ENCODE measurements around the gene ACSL4. TPM values are rescaled to one million over a fixed set of nuclear protein-coding genes. Genes with fewer than 3 reads are reported as not detected.
"Not testable (repeated sequence)": the region's sequence is repeated elsewhere in the genome, so short reads cannot be mapped to it uniquely, and the experiment has no call there.

ACSL4 gene
- total RNA-seq, 4 donors from 2014 or later = 17.9 to 68.7 (median 26.6) TPM

DNA sequence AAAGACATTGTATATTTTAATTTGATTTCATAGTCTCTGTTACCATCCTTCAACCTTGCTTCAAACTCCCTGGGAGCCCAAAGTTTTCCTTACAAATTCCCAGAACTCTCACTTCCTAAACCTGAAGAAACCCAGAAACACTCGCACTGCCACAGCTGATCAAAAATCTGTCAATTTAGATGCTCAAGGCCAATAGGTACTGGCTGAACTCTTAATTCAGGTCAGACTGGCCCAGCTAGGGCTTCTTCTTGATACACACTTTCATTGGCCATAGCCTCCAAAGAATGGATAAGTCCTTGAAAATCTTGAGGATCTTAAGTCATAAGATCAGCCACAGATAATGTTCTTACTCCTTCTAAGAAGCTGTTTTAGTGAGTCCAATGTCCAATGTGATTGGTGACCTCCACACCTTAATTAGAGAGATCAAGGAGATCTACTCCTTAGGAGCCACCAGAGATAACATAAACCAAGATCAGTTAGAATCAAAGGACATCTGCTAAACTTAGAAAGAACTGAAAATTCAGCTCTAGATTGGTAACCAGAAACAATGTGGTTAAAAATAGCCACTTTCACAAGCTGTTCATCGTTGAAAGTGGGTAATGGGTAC, 51.5 kb downstream of the ACSL4 start:
- Histone ChIP-seq H3K27me3 (peaks cover 0 to under 1% of the 10 kb centered on the region in 2 donors), H3K4me3 (no peak overlapping the region), H3K36me3 (peaks cover 0 to 9% (median 0%) of the 10 kb centered on the region in 3 donors), H3K4me1 (no peaks in the 10 kb centered on the region), H3K27ac (no peak overlapping the region), H3K9me3 (no peaks in the 10 kb centered on the region)
- TF ChIP-seq CTCF (IDR thresholded peaks at IDR 0.05) (no peak), POLR2A (IDR thresholded peaks at IDR 0.05) (no peak), EP300 (IDR thresholded peaks at IDR 0.05) (no peak)
- 66 to 71% methylated on average over 2 of the region's 2 CpGs for WGBS, 2 donors
- DNase-seq (ENCODE audit: low spot score in 2 of 2) = no peak

- H3K27ac ChIP-seq = no peak overlapping the region
- H3K4me1 ChIP-seq = no peaks in the 10 kb centered on the region
- DNase-seq (ENCODE audit: low spot score in 2 of 2) = no peak
- H3K36me3 ChIP-seq = peaks cover 0 to 9% (median 0%) of the 10 kb centered on the region in 3 donors
- H3K27me3 ChIP-seq = peaks cover 0 to 8% of the 10 kb centered on the region in 2 donors
- TF ChIP-seq CTCF (IDR thresholded peaks at IDR 0.05) = no peak
- H3K4me3 ChIP-seq = no peak overlapping the region
- no peaks in the 10 kb centered on the region for H3K9me3 ChIP-seq
Measured at GRCh38 chrX:109679820-109680219, 53.2 kb downstream of the ACSL4 start.

- H3K27me3 ChIP-seq = peaks cover 0 to 8% of the 10 kb centered on the region in 2 donors
- peaks cover 0 to 16% (median 0%) of the 10 kb centered on the region in 3 donors for H3K36me3 ChIP-seq
- no peaks in the 10 kb centered on the region for H3K4me1 ChIP-seq
- TF ChIP-seq POLR2A (IDR thresholded peaks at IDR 0.05) = no peak
- no peak for TF ChIP-seq CTCF (IDR thresholded peaks at IDR 0.05)
- TF ChIP-seq EP300 (IDR thresholded peaks at IDR 0.05) = no peak
- no peaks in the 10 kb centered on the region for H3K9me3 ChIP-seq
- H3K4me3 ChIP-seq = no peak overlapping the region
- no peak overlapping the region for H3K27ac ChIP-seq
- no peak for DNase-seq (ENCODE audit: low spot score in 2 of 2)
Measured at GRCh38 chrX:109672239-109672638, 60.8 kb downstream of the ACSL4 start.

DNA sequence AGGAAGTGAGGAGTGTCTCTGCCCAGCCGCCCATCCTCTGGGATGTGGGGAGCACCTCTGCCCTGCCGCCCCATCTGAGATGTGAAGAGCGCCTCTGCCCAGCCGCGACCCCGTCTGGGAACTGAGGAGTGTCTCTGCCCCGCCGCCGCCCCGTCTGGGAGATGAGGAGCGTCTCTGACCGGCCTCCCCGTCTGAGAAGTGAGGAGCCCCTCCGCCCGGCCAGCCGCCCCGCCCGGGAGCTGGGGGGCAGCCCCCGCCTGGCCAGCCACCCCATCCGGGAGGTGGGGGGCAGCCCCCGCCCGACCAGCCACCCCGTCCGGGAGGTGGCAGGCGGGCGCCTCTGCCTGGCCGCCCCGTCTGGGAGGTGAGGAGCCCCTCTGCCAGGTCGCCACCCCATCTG, 61.9 kb downstream of the ACSL4 start:
- not testable (repeated sequence) for H3K4me1 ChIP-seq; H3K9me3 ChIP-seq; H3K27me3 ChIP-seq; DNase-seq (ENCODE audit: low spot score in 2 of 2); H3K4me3 ChIP-seq; H3K27ac ChIP-seq
- 90 to 97% methylated on average over 5 to 14 of the region's 29 CpGs for WGBS, 2 donors
- H3K36me3 ChIP-seq = peaks cover 0 to 21% (median 0%) of the 10 kb centered on the region in 3 donors

- no peak overlapping the region for H3K4me3 ChIP-seq
- WGBS, 2 donors = 95 to 96% methylated on average over 5 of the region's 5 CpGs
- TF ChIP-seq POLR2A (IDR thresholded peaks at IDR 0.05) (no peak), EP300 (IDR thresholded peaks at IDR 0.05) (no peak), CTCF (IDR thresholded peaks at IDR 0.05) (no peak)
- H3K27ac ChIP-seq = no peak overlapping the region
- H3K9me3 ChIP-seq = no peaks in the 10 kb centered on the region
- H3K27me3 ChIP-seq = no peaks in the 10 kb centered on the region
- H3K4me1 ChIP-seq = no peaks in the 10 kb centered on the region
- peaks cover 0 to 28% (median 0%) of the 10 kb centered on the region in 3 donors for H3K36me3 ChIP-seq
- no peak for DNase-seq (ENCODE audit: low spot score in 2 of 2)
Measured at GRCh38 chrX:109667986-109668385, 65.1 kb downstream of the ACSL4 start.
